ENCODE results near the gene GUCY1A2. TPM values are rescaled to one million over a fixed set of nuclear protein-coding genes. Genes with fewer than 3 reads are reported as not detected.

Gene GUCY1A2
- polyA plus RNA-seq, 3 donors, result not detected

- Mint-ChIP-seq H3K36me3 (no peaks in the 10 kb centered on the region), H3K27ac (no peak overlapping the region), H3K9me3 (peaks cover 0 to 9% (median 0%) of the 10 kb centered on the region in 7 donors), H3K4me1 (no peaks in the 10 kb centered on the region), H3K27me3 (ENCODE audit: low read depth in 3 of 3) (no peaks in the 10 kb centered on the region), H3K4me3 (no peak overlapping the region)
- Histone ChIP-seq H2AFZ (ENCODE audit: insufficient read depth, low read depth, low read length, poor library complexity, severe bottlenecking) (no peak overlapping the region), H3K4me2 (replicated peaks; ENCODE audit: extremely low read depth, low read length, poor library complexity, severe bottlenecking) (no peak overlapping the region), H4K20me1 (ENCODE audit: insufficient read depth, low read length) (no peaks in the 10 kb centered on the region), H3K4me1 (ENCODE audit: control insufficient read depth in 1 of 2, insufficient read depth in 2 of 2, low read length in 2 of 2) (no peaks in the 10 kb centered on the region), H3K4me3 (replicated peaks in 1 of 3; ENCODE audit: low read depth in 2 of 3, low read length in 3 of 3) (no peak overlapping the region), H3K9ac (ENCODE audit: insufficient read depth, low read length, poor library complexity, severe bottlenecking) (no peak overlapping the region), H3K27ac (ENCODE audit: low read depth in 1 of 2, low read length in 2 of 2) (no peak overlapping the region), H3K27me3 (ENCODE audit: control insufficient read depth in 2 of 2, insufficient read depth in 2 of 2, low read length in 2 of 2) (no peaks in the 10 kb centered on the region), H3K9me3 (replicated peaks in 1 of 2; ENCODE audit: control insufficient read depth in 1 of 2, insufficient read depth in 1 of 2, low read length in 2 of 2) (no peaks in the 10 kb centered on the region), H3K36me3 (replicated peaks in 1 of 2; ENCODE audit: control insufficient read depth in 1 of 2, insufficient read depth in 2 of 2, low read length in 2 of 2) (no peaks in the 10 kb centered on the region), H3K79me2 (ENCODE audit: insufficient read depth, low read length) (no peaks in the 10 kb centered on the region)
- no peak for TF ChIP-seq CTCF (IDR thresholded peaks at IDR 0.05)
- intact Hi-C loops (cut with micrococcal nuclease), result no loop called here
- WGBS (ENCODE audit: insufficient coverage), result no CpG with 5 or more reads among the region's 1 CpG
- DNase-seq, result no peak
Measured at GRCh38 chr11:106714199-106714598, 304.1 kb downstream of the GUCY1A2 start.

- no peaks in the 10 kb centered on the region for H3K27me3 ChIP-seq (ENCODE audit: control insufficient read depth in 2 of 2, insufficient read depth in 2 of 2, low read length in 2 of 2)
- WGBS (ENCODE audit: insufficient coverage), result no CpG with 5 or more reads among the region's 7 CpGs
- H3K4me3 ChIP-seq (replicated peaks in 1 of 3; ENCODE audit: low read depth in 2 of 3, low read length in 3 of 3), result no peak overlapping the region
- Mint-ChIP-seq H3K27ac (no peak overlapping the region), H3K4me3 (no peak overlapping the region), H3K36me3 (no peaks in the 10 kb centered on the region), H3K9me3 (peaks cover 0 to 2% (median 0%) of the 10 kb centered on the region in 7 donors), H3K4me1 (no peaks in the 10 kb centered on the region), H3K27me3 (ENCODE audit: low read depth in 3 of 3) (no peaks in the 10 kb centered on the region)
- H3K27ac ChIP-seq (ENCODE audit: low read depth in 1 of 2, low read length in 2 of 2), result no peak overlapping the region
- H3K79me2 ChIP-seq (ENCODE audit: insufficient read depth, low read length), result no peaks in the 10 kb centered on the region
- H3K36me3 ChIP-seq (replicated peaks in 1 of 2; ENCODE audit: control insufficient read depth in 1 of 2, insufficient read depth in 2 of 2, low read length in 2 of 2), result no peaks in the 10 kb centered on the region
- no peaks in the 10 kb centered on the region for H4K20me1 ChIP-seq (ENCODE audit: insufficient read depth, low read length)
- no peaks in the 10 kb centered on the region for H3K4me1 ChIP-seq (ENCODE audit: control insufficient read depth in 1 of 2, insufficient read depth in 2 of 2, low read length in 2 of 2)
- TF ChIP-seq CTCF (IDR thresholded peaks at IDR 0.05), result no peak
- intact Hi-C loops (cut with micrococcal nuclease), result no loop called here
- H2AFZ ChIP-seq (ENCODE audit: insufficient read depth, low read depth, low read length, poor library complexity, severe bottlenecking), result no peak overlapping the region
- H3K9me3 ChIP-seq (replicated peaks in 1 of 2; ENCODE audit: control insufficient read depth in 1 of 2, insufficient read depth in 1 of 2, low read length in 2 of 2), result no peaks in the 10 kb centered on the region
- DNase-seq, result no peak
- no peak overlapping the region for H3K9ac ChIP-seq (ENCODE audit: insufficient read depth, low read length, poor library complexity, severe bottlenecking)
- H3K4me2 ChIP-seq (replicated peaks; ENCODE audit: extremely low read depth, low read length, poor library complexity, severe bottlenecking), result no peak overlapping the region
Measured at GRCh38 chr11:106708348-106708747, 309.9 kb downstream of the GUCY1A2 start.

All from CD14-positive monocyte (primary cell).